Femur (tissue), 1 donor: ENCODE measurements around the gene PTGR1.
"Not testable (repeated sequence)": the region's sequence is repeated elsewhere in the genome, so short reads cannot be mapped to it uniquely, and the experiment has no call there.

Source experiments
- DNase-seq: peaks from one replicate; pipeline ENCODE4 v3.0.0-alpha.2; 2017

The PTGR1 gene

GRCh38 chr9:111599092-111599954, at the start of gene PTGR1:
Gene PTGR1, minus strand, starts transcription at chr9:111599647. Its CDS starts 2,225 bp downstream, at chr9:111597422.
- peak; percentile 88 for DNase-seq

- DNase-seq = no peak
These were observed 49.6 kb upstream of the PTGR1 start for GRCh38 chr9:111649016-111649415.

GRCh38 chr9:111648066-111648465, 48.6 kb upstream of the PTGR1 start:
- DNase-seq = no peak

- no peak for DNase-seq
These were observed 47.0 kb upstream of the PTGR1 start for GRCh38 chr9:111646417-111646816.

GRCh38 chr9:111645806-111646205, 46.4 kb upstream of the PTGR1 start:
- DNase-seq = no peak

GRCh38 chr9:111644195-111644772, 44.8 kb upstream of the PTGR1 start:
- DNase-seq = no peak

- DNase-seq = no peak
These were observed 38.0 kb upstream of the PTGR1 start for GRCh38 chr9:111637421-111637950.

- no peak for DNase-seq
These were observed 35.4 kb upstream of the PTGR1 start for GRCh38 chr9:111634860-111635259.

- DNase-seq = no peak
These were observed 33.9 kb upstream of the PTGR1 start for GRCh38 chr9:111633389-111633736.

- no peak for DNase-seq
These were observed 33.4 kb upstream of the PTGR1 start for GRCh38 chr9:111632695-111633388.

- no peak for DNase-seq
These were observed 32.6 kb upstream of the PTGR1 start for GRCh38 chr9:111632060-111632459.

GRCh38 chr9:111631214-111631971, 31.9 kb upstream of the PTGR1 start, which contains the start of gene DNAJC25:
Gene DNAJC25, plus strand, starts transcription at chr9:111631334. Its CDS starts 74 bp downstream, at chr9:111631408.
- DNase-seq = peak; percentile 98

- no peak for DNase-seq
These were observed 31.4 kb upstream of the PTGR1 start for GRCh38 chr9:111630964-111631213.

- DNase-seq = no peak
These were observed 30.9 kb upstream of the PTGR1 start for GRCh38 chr9:111630182-111630963.

GRCh38 chr9:111628411-111628810, 29.0 kb upstream of the PTGR1 start:
- DNase-seq = no peak

GRCh38 chr9:111627260-111627963, 28.0 kb upstream of the PTGR1 start:
- no peak for DNase-seq

- no peak for DNase-seq
These were observed 23.2 kb upstream of the PTGR1 start for GRCh38 chr9:111622626-111623025.

GRCh38 chr9:111621895-111622480, 22.5 kb upstream of the PTGR1 start:
- DNase-seq = peak; percentile 32

GRCh38 chr9:111617349-111617748, 17.9 kb upstream of the PTGR1 start:
- DNase-seq = not testable (repeated sequence)

GRCh38 chr9:111615928-111616327, 16.5 kb upstream of the PTGR1 start:
- no peak for DNase-seq

- DNase-seq = no peak
These were observed 14.1 kb upstream of the PTGR1 start for GRCh38 chr9:111613436-111614040.
